GM12878 (cell line): Measurements from ENCODE around the gene GRIK1. TPM values are rescaled to one million over a fixed set of nuclear protein-coding genes. Genes with fewer than 3 reads are reported as not detected.

Experiments
- ATAC-seq: fragments of 200-7000 bp; cut with Tn5 transposase; 3 replicates; pipeline ENCODE4 v1.9.1; 2020; ENCODE audit warnings: mild to moderate bottlenecking, moderate library complexity
- BruUV-seq: library from RNA; stranded (reverse); fragments of 400-500 nt; replicated peaks from 2 replicates; lab custom pipeline; 2021; lab: Mats Ljungman, UMichigan
- CTCF ChIA-PET: fragments of 300-600 bp; sonication (Branson Sonifier 250); formaldehyde crosslinking; extraction: SDS; loops from one replicate; lab custom pipeline; 2021; ENCODE audit warnings: inconsistent platforms; lab: Yijun Ruan, JAX
- POLR2A ChIA-PET: fragments of 350-600 bp; formaldehyde crosslinking; extraction: SDS; loops from one replicate; lab custom pipeline; 2021; ENCODE audit warnings: inconsistent platforms; lab: Charles Lee
- RAD21 ChIA-PET: fragments of 300-600 bp; sonication (Branson Sonifier 250); formaldehyde crosslinking; loops from one replicate; lab custom pipeline; 2023; ENCODE audit warnings: antibody characterized with exemption; ENCODE audit not compliant: unreplicated experiment; lab: Charles Lee
- SMC1A ChIA-PET: fragments of 300-600 bp; sonication (Branson Sonifier 250); formaldehyde crosslinking; loops from one replicate; lab custom pipeline; 2023; ENCODE audit not compliant: unreplicated experiment, uncharacterized antibody; lab: Charles Lee
- DNase-seq: peaks from one replicate; pipeline ENCODE4 v3.0.0-alpha.2; 2011; ENCODE audit warnings: low read depth, low spot score
- FAIRE-seq: peaks from 3 replicates; lab custom pipeline; 2011; peaks lifted over from hg19 to GRCh38; lab: Jason Lieb, UNC
- H2AFZ ChIP-seq: 2 replicates; pipeline ENCODE4 v1.6.0; 2011; ENCODE audit warnings: low read depth, low read length, control low read depth; ENCODE audit not compliant: control insufficient read depth
- H3K27ac ChIP-seq: 2 replicates; pipeline ENCODE4 v1.5.1; 2011; ENCODE audit warnings: control low read depth; ENCODE audit not compliant: control insufficient read depth, insufficient read depth
- H3K27me3 ChIP-seq, 2 experiments: replicated peaks in 1 of 2; 2 replicates each; pipeline versions ENCODE4 v1.6.0 to v1.6.1; 2011; ENCODE audit warnings: low read length in 1 of 2; ENCODE audit not compliant: control insufficient read depth in 2 of 2, insufficient read depth in 2 of 2
- H3K36me3 ChIP-seq, 2 experiments: 2 replicates each; pipeline ENCODE4 v1.5.1; 2011; ENCODE audit warnings: low read length in 1 of 2; ENCODE audit not compliant: control insufficient read depth in 2 of 2, insufficient read depth in 2 of 2
- H3K4me1 ChIP-seq: 2 replicates; pipeline ENCODE4 v1.6.1; 2011; ENCODE audit warnings: mild to moderate bottlenecking, low read length, moderate library complexity, mixed read lengths; ENCODE audit not compliant: control insufficient read depth, insufficient read depth
- H3K4me2 ChIP-seq: 2 replicates; pipeline ENCODE4 v1.6.0; 2011; ENCODE audit warnings: control low read depth; ENCODE audit not compliant: control insufficient read depth, insufficient read depth
- H3K4me3 ChIP-seq: fragments of 200-600 bp; sonication (generic); 2 replicates; pipeline ENCODE4 v1.5.1; 2016
- H3K79me2 ChIP-seq: 2 replicates; pipeline ENCODE4 v1.6.0; 2011; ENCODE audit warnings: low read length; ENCODE audit not compliant: control insufficient read depth, insufficient read depth
- H3K9ac ChIP-seq: 2 replicates; pipeline ENCODE4 v1.8.0; 2011; ENCODE audit warnings: low read length, control low read depth, mixed read lengths; ENCODE audit not compliant: control insufficient read depth, insufficient read depth
- H3K9me3 ChIP-seq: replicated peaks from 3 replicates; pipeline ENCODE4 v1.5.1; 2011; ENCODE audit warnings: mild to moderate bottlenecking, low read length; ENCODE audit not compliant: control insufficient read depth, insufficient read depth
- H4K20me1 ChIP-seq: 2 replicates; pipeline ENCODE4 v1.6.0; 2011; ENCODE audit not compliant: control insufficient read depth, insufficient read depth
- BCL3 ChIP-seq: IDR thresholded peaks from 2 replicates; pipeline ENCODE4 v1.6.1; 2011; ENCODE audit warnings: borderline replicate concordance, low read depth, mild to moderate bottlenecking, moderate library complexity, low read length; ENCODE audit not compliant: insufficient read depth, poor library complexity, severe bottlenecking
- CBX5 ChIP-seq: sonication (generic); IDR thresholded peaks from 2 replicates; pipeline ENCODE4 v1.6.1; 2016; ENCODE audit warnings: low read depth, moderate library complexity, mild to moderate bottlenecking, inconsistent platforms
- JUNB ChIP-seq: IDR thresholded peaks from 2 replicates; pipeline ENCODE4 v1.6.1; 2016; ENCODE audit warnings: antibody characterized with exemption, mild to moderate bottlenecking
- PML ChIP-seq: IDR thresholded peaks from 2 replicates; pipeline ENCODE4 v1.6.1; 2012; ENCODE audit warnings: low read length, inconsistent platforms
- SMAD5 ChIP-seq: IDR thresholded peaks from 2 replicates; pipeline ENCODE4 v1.6.1; 2016; ENCODE audit warnings: antibody characterized with exemption, low read depth
- SUPT20H ChIP-seq: IDR thresholded peaks from 2 replicates; pipeline ENCODE4 v1.6.1; 2011; ENCODE audit warnings: low read depth, mild to moderate bottlenecking, low read length, moderate library complexity, borderline replicate concordance; ENCODE audit not compliant: control insufficient read depth
- ZNF384 ChIP-seq: IDR thresholded peaks from 2 replicates; pipeline ENCODE4 v1.6.1; 2012; ENCODE audit warnings: low read depth, mild to moderate bottlenecking, low read length, improper control_type of control experiment, borderline replicate concordance
- WGBS: methylation state at CpG from one replicate; pipeline ENCODE4 v1.1.6; 2016; ENCODE audit warnings: low lambda C conversion rate; ENCODE audit not compliant: insufficient replicate concordance, insufficient coverage; ENCODE audit errors: missing lambda C conversion rate; 5-methylcytosine and 5-hydroxymethylcytosine counted together
- in situ Hi-C: fragments of 300-500 bp; cut with MboI; formaldehyde crosslinking; loops from 9 replicates; pipeline ENCODE4 v1.14.3; 2018; ENCODE audit warnings: mixed read lengths
- intact Hi-C: fragments of 100-400 bp; cut with micrococcal nuclease; formaldehyde crosslinking; loops from one replicate; pipeline ENCODE4 v1.14.2; 2022; ENCODE audit not compliant: unreplicated experiment
- polyA plus RNA-seq, 11 experiments: library from polyadenylated mRNA; depleted of rRNA in 4 of 11; unstranded in 6 of 11; stranded (reverse) in 5 of 11; fragments of >200 nt; fragmentation: Nextera tagmentation in 4 of 11; fragmentation: Illumina TruSeq in 1 of 11; extraction: Ambion mirVana in 4 of 11; extraction: Trizol in 1 of 11; gene quantifications; 1 replicate in 1 of 11; 2 replicates in 10 of 11; pipeline versions ENCODE4 v1.2.1 to v1.2.3, GENCODE V29; 2011 to 2016; ENCODE audit warnings: inconsistent platforms in 2 of 11, missing spikeins in 2 of 11, low read depth in 1 of 11
- total RNA-seq, 4 experiments: library from RNA; depleted of rRNA in 3 of 4; stranded (reverse); fragments of >200 nt in 3 of 4; fragmentation: Illumina TruSeq in 1 of 4; extraction: Trizol in 1 of 4; gene quantifications; 2 replicates each; pipeline versions ENCODE4 v1.2.1 to v1.2.3, GENCODE V29; 2013 to 2021
- TF ChIP-seq, protein P1 (sequence below): IDR thresholded peaks from 2 replicates; pipeline ENCODE4 v1.6.1; 2012; ENCODE audit warnings: improper control_type of control experiment, low read depth, low read length; ENCODE audit not compliant: insufficient replicate concordance

GRIK1 gene
- total and polyA plus RNA-seq, 10 of the 15 experiments (the other 5 are each of a cell fraction or from before 2014, with no cell fraction given), result 0.05 to 0.13 (median 0.09) TPM; not detected in 7

DNA sequence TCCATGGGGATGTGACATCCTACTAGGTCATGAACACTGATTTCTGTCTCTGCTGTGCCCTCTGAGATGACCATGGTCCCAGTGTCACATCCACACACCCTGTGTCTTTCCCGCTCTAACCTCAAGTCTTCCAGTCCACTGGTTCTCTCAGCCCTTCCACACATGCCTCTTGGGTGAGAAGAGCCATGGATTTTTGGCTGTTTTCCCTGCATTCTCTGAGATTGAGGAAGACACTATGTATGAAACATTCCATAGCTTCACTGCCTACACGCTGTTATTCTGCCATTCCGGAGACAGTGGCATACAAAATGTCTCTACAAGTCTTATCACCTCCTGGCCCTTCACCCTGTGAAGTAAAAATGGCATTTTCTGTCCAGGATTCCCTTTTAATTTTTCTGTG, 393.7 kb downstream of the GRIK1 start (continued):
- TF ChIP-seq, protein P1, sequence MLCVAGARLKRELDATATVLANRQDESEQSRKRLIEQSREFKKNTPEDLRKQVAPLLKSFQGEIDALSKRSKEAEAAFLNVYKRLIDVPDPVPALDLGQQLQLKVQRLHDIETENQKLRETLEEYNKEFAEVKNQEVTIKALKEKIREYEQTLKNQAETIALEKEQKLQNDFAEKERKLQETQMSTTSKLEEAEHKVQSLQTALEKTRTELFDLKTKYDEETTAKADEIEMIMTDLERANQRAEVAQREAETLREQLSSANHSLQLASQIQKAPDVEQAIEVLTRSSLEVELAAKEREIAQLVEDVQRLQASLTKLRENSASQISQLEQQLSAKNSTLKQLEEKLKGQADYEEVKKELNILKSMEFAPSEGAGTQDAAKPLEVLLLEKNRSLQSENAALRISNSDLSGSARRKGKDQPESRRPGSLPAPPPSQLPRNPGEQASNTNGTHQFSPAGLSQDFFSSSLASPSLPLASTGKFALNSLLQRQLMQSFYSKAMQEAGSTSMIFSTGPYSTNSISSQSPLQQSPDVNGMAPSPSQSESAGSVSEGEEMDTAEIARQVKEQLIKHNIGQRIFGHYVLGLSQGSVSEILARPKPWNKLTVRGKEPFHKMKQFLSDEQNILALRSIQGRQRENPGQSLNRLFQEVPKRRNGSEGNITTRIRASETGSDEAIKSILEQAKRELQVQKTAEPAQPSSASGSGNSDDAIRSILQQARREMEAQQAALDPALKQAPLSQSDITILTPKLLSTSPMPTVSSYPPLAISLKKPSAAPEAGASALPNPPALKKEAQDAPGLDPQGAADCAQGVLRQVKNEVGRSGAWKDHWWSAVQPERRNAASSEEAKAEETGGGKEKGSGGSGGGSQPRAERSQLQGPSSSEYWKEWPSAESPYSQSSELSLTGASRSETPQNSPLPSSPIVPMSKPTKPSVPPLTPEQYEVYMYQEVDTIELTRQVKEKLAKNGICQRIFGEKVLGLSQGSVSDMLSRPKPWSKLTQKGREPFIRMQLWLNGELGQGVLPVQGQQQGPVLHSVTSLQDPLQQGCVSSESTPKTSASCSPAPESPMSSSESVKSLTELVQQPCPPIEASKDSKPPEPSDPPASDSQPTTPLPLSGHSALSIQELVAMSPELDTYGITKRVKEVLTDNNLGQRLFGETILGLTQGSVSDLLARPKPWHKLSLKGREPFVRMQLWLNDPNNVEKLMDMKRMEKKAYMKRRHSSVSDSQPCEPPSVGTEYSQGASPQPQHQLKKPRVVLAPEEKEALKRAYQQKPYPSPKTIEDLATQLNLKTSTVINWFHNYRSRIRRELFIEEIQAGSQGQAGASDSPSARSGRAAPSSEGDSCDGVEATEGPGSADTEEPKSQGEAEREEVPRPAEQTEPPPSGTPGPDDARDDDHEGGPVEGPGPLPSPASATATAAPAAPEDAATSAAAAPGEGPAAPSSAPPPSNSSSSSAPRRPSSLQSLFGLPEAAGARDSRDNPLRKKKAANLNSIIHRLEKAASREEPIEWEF, result no peak
- TF ChIP-seq, all 136 proteins: peak for 0

DNA sequence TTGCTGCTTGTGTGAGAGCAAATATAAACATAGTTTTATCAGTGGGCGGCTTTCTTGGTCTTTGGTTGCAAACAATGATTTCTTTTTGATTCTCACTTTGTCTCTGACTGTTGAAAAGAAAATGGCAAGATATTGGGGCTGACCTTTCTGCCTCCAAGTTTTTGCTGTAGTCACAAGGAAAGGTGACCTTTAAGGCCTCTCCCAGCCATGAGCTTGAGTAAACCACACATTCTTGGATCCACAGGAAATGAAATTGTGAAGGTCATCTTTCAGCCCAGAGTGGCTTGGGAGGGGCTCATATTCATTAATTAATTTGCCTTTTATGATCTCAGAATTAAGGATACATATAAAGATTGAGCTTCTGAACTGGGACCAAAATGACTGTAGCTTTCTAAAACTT, 399.5 kb downstream of the GRIK1 start:
- no peak for ATAC-seq
- Histone ChIP-seq H3K27me3 (no peaks in the 10 kb centered on the region), H3K27ac (no peak overlapping the region), H3K36me3 (no peaks in the 10 kb centered on the region), H3K4me2 (no peak overlapping the region), H3K4me3 (no peak overlapping the region), H3K4me1 (no peaks in the 10 kb centered on the region), H2AFZ (no peak overlapping the region), H4K20me1 (no peaks in the 10 kb centered on the region), H3K79me2 (no peaks in the 10 kb centered on the region), H3K9me3 (no peaks in the 10 kb centered on the region), H3K9ac (no peak overlapping the region)
- ChIA-PET RAD21 (no interaction called here), CTCF (interaction anchor here (0.7 to 1.2 kb wide), 2 partner anchors 9 to 17 kb away, joined by 3 to 4 read pairs; no protein-coding TSS in a partner anchor), SMC1A (interaction anchor here (1.6 kb wide), 1 partner anchor 63 kb away, joined by 4 read pairs; no protein-coding TSS in a partner anchor), POLR2A (no interaction called here)
- no peak for DNase-seq
- in situ Hi-C loops (no loop called here), intact Hi-C loops (no loop called here)
- no peak for FAIRE-seq
- 100% methylated on average over 1 of the region's 1 CpG for WGBS
- no TSS peak for BruUV-seq
- TF ChIP-seq JUNB, result no peak
- no peak for TF ChIP-seq BCL3
- TF ChIP-seq, protein P1, result no peak
- no peak for TF ChIP-seq ZNF384
- no peak for TF ChIP-seq PML
- TF ChIP-seq SMAD5, result no peak
- TF ChIP-seq SUPT20H, result no peak
- TF ChIP-seq CBX5, result no peak
